NOMO-1 treated with dmso at 0.1 percent for 144 hours (cell line): Measurements from ENCODE around the gene HTR2C.
"Not testable (repeated sequence)": the region's sequence is repeated elsewhere in the genome, so short reads cannot be mapped to it uniquely, and the experiment has no call there.

Source experiments
- DNase-seq: peaks from one replicate; lab custom pipeline; 2025; ENCODE audit not compliant: unreplicated experiment; lab: John Stamatoyannopoulos, UW

Gene HTR2C

GRCh38 chrX:114710571-114710970 is 126.7 kb downstream of the HTR2C start:
- DNase-seq, result no peak

- DNase-seq, result no peak
Measured at GRCh38 chrX:114712466-114712865, 128.6 kb downstream of the HTR2C start.

GRCh38 chrX:114715096-114715495 is 131.2 kb downstream of the HTR2C start:
- no peak for DNase-seq

GRCh38 chrX:114717921-114718320 is 134.0 kb downstream of the HTR2C start:
- DNase-seq, result no peak

- DNase-seq, result no peak
Measured at GRCh38 chrX:114766541-114766940, 182.7 kb downstream of the HTR2C start.

GRCh38 chrX:114774691-114775090 is 190.8 kb downstream of the HTR2C start:
- no peak for DNase-seq

GRCh38 chrX:114782925-114783324 is 199.0 kb downstream of the HTR2C start:
- DNase-seq, result no peak

- no peak for DNase-seq
Measured at GRCh38 chrX:114787061-114787460, 203.2 kb downstream of the HTR2C start.

- no peak for DNase-seq
Measured at GRCh38 chrX:114797494-114797893, 213.6 kb downstream of the HTR2C start.

GRCh38 chrX:114798907-114799306 is 215.0 kb downstream of the HTR2C start:
- no peak for DNase-seq

- peak; percentile 4 for DNase-seq
Measured at GRCh38 chrX:114800719-114801118, 216.8 kb downstream of the HTR2C start.

- DNase-seq, result no peak
Measured at GRCh38 chrX:114819509-114819908, 235.6 kb downstream of the HTR2C start.

- DNase-seq, result no peak
Measured at GRCh38 chrX:114841051-114841450, 257.2 kb downstream of the HTR2C start.

GRCh38 chrX:114842181-114842580 is 258.3 kb downstream of the HTR2C start:
- DNase-seq, result no peak

GRCh38 chrX:114889481-114889880 is 305.6 kb downstream of the HTR2C start:
- no peak for DNase-seq

GRCh38 chrX:114903618-114904017 is 319.7 kb downstream of the HTR2C start:
- no peak for DNase-seq

GRCh38 chrX:114905251-114905650 is 321.4 kb downstream of the HTR2C start:
- DNase-seq, result no peak

- no peak for DNase-seq
Measured at GRCh38 chrX:114906984-114907510, 323.2 kb downstream of the HTR2C start.

- DNase-seq, result no peak
Measured at GRCh38 chrX:114924423-114924822, 340.5 kb downstream of the HTR2C start.

GRCh38 chrX:114924856-114925255 is 341.0 kb downstream of the HTR2C start:
- DNase-seq, result no peak

- no peak for DNase-seq
Measured at GRCh38 chrX:114930227-114930626, 346.3 kb downstream of the HTR2C start.

- DNase-seq, result no peak
Measured at GRCh38 chrX:114932550-114932949, 348.7 kb downstream of the HTR2C start.

GRCh38 chrX:114933291-114933690 is 349.4 kb downstream of the HTR2C start:
- DNase-seq, result not testable (repeated sequence)

GRCh38 chrX:114937090-114937489 is 353.2 kb downstream of the HTR2C start:
- not testable (repeated sequence) for DNase-seq
